Measurements from ENCODE around the gene SULT6B1. TPM values are rescaled to one million over a fixed set of nuclear protein-coding genes. Genes with fewer than 3 reads are reported as not detected.

Gene SULT6B1
- total and polyA plus RNA-seq, 12 donors = not detected

DNA sequence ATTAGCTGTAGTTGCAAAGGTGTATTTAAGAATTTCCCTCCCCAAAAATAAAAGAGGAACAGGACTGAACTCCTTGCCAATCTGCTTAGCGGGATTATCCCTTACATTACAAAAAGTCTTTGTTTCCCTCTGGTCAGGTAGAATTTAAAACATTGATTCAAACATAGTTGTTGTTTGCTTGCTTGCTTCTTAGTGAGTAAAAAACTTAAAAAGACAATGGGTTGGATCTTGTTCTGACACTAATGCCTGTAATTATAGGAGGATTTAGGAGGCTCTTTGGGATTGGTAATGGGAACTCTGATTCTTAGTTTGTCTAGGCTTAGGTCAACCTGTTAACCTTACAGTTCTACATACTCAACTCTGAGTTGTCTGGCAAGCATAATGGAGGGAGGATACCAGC, 4.1 kb upstream of the SULT6B1 start:
- 92 to 95% methylated on average over 1 of the region's 1 CpG for WGBS, 2 donors
- no peak for DNase-seq
- H3K4me1 ChIP-seq = peaks cover 2 to 23% (median 6%) of the 10 kb centered on the region in 9 donors
- no peaks in the 10 kb centered on the region for H3K36me3 ChIP-seq
- intact Hi-C loops (cut with DNase I) = no loop called here
- no peak for ATAC-seq
- H3K27ac ChIP-seq = no peak overlapping the region
- H3K9me3 ChIP-seq = no peaks in the 10 kb centered on the region
- H3K4me3 ChIP-seq = no peak overlapping the region
- TF ChIP-seq, protein P1, sequence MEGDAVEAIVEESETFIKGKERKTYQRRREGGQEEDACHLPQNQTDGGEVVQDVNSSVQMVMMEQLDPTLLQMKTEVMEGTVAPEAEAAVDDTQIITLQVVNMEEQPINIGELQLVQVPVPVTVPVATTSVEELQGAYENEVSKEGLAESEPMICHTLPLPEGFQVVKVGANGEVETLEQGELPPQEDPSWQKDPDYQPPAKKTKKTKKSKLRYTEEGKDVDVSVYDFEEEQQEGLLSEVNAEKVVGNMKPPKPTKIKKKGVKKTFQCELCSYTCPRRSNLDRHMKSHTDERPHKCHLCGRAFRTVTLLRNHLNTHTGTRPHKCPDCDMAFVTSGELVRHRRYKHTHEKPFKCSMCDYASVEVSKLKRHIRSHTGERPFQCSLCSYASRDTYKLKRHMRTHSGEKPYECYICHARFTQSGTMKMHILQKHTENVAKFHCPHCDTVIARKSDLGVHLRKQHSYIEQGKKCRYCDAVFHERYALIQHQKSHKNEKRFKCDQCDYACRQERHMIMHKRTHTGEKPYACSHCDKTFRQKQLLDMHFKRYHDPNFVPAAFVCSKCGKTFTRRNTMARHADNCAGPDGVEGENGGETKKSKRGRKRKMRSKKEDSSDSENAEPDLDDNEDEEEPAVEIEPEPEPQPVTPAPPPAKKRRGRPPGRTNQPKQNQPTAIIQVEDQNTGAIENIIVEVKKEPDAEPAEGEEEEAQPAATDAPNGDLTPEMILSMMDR (IDR thresholded peaks at IDR 0.05) = no peak
- no peaks in the 10 kb centered on the region for H3K27me3 ChIP-seq

DNA sequence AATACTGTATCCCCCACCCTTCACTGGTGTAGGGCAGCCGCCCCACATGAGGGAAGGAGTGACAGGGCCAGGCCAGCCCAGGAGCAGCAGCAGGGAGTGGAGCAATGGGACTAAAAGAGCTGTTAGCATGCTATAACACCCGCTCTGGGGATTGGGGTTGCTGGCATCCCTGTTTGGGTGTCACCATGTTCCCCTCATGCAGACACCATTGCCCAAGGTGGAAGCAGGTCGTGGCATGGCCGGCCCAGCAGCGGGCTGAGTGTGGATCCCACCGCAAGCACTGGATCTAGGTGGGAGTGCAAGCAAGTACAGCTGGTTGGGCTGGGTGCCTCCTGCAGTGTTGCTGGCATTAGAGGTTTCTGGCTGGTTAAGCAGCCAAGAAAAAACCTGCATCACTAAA, 3.3 kb upstream of the SULT6B1 start:
- H3K27me3 ChIP-seq = peaks cover 0 to 3% (median 0%) of the 10 kb centered on the region in 7 donors
- 77 to 78% methylated on average over 6 of the region's 6 CpGs for WGBS, 2 donors
- ATAC-seq = no peak

DNA sequence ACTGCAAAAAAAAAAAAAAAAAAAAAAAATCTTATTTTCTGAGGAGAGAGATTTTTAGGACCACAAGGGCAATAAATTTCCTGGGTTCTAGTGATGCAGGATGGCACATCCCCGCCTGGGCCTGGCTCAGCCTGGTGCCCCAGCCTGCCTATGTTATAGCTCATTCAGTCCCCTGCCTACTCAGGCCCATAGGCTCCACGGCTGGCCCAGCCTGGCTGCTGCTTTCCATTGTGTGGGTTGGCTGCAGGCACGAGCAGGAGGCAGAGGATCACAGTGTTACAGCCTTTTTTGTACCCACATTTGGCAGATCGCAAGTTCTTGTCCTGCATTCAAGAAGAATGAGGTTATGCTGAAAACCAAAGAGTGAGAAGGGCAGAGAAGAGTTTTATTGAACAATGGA, 2.8 kb upstream of the SULT6B1 start:
- no peak for DNase-seq
- Histone ChIP-seq H3K9me3 (no peaks in the 10 kb centered on the region), H3K4me3 (no peak overlapping the region), H3K36me3 (no peaks in the 10 kb centered on the region), H3K4me1 (peaks cover 0 to 16% (median 0%) of the 10 kb centered on the region in 9 donors), H3K27ac (peak overlapping the region in 1 of 10 donors; percentile 22), H3K27me3 (peaks cover 0 to 3% (median 0%) of the 10 kb centered on the region in 7 donors)
- intact Hi-C loops (cut with DNase I) = no loop called here
- 84 to 85% methylated on average over 4 of the region's 4 CpGs for WGBS, 2 donors
- no peak for ATAC-seq
- TF ChIP-seq, protein P1 (IDR thresholded peaks at IDR 0.05) = no peak

More for the DNA sequence above, 3.3 kb upstream of the SULT6B1 start:
- intact Hi-C loops (cut with DNase I) = no loop called here
- Histone ChIP-seq H3K9me3 (no peaks in the 10 kb centered on the region), H3K4me3 (no peak overlapping the region), H3K27ac (no peak overlapping the region), H3K36me3 (no peaks in the 10 kb centered on the region), H3K4me1 (peaks cover 0 to 16% (median 0%) of the 10 kb centered on the region in 9 donors)
- TF ChIP-seq, protein P1 (IDR thresholded peaks at IDR 0.05) = no peak
- no peak for DNase-seq

DNA sequence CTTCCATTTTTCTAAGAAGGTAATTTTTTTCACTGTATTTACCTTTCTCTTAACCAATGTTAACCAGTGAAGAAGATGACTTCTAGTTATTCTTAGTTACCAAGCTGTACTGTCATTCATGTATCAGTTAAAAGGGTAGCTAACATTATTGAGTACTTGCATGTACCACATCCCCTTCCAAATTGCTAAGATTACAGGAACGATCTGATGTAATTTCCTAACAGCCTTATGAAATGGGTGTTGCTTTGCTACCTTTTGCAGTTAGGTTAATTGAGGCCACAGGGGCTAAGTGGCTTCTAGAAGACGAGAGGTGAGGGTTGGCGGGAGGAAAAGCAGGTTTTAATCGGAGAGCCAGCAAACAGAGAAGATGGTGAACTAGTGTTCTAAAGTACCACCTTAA, 1.8 kb upstream of the SULT6B1 start:
- Histone ChIP-seq H3K9me3 (no peaks in the 10 kb centered on the region), H3K27ac (peak overlapping the region in 1 of 10 donors; percentile 47), H3K36me3 (no peaks in the 10 kb centered on the region), H3K4me1 (peaks cover 0 to 13% (median 0%) of the 10 kb centered on the region in 9 donors), H3K27me3 (peaks cover 0 to 3% (median 0%) of the 10 kb centered on the region in 7 donors), H3K4me3 (no peak overlapping the region)
- WGBS, 2 donors = 83 to 88% methylated on average over 4 of the region's 4 CpGs
- TF ChIP-seq, protein P1 (IDR thresholded peaks at IDR 0.05) = no peak
- ATAC-seq (no peak), DNase-seq (no peak)
- intact Hi-C loops (cut with DNase I) = no loop called here
